SK-MEL-5 (cell line): ENCODE data around the gene DCAF17. TPM values are rescaled to one million over a fixed set of nuclear protein-coding genes. Genes with fewer than 3 reads are reported as not detected.
A peak's percentile ranks its signal among the peaks of the same experiment; 100 is the strongest.

Experiments
- DNase-seq: peaks from one replicate; pipeline ENCODE4 v3.0.0-alpha.2; 2016; ENCODE audit warnings: low read depth, low spot score
- in situ Hi-C: cut with HindIII; loops from 2 replicates; pipeline ENCODE4 v1.10.0; 2016; ENCODE audit warnings: low sequenced_read_pairs, high pct_unique_total_duplicates, low pct_unique_long_range_greater_than_20kb
- polyA plus RNA-seq, 2 experiments: library from polyadenylated mRNA; depleted of rRNA; stranded (reverse); fragments of >200 nt; gene quantifications; 2 replicates each; pipeline ENCODE4 v1.2.3, GENCODE V29; 2015
- total RNA-seq: library from RNA; depleted of rRNA; stranded (reverse); fragments of >200 nt; shearing (Covaris generic); gene quantifications from 2 replicates; pipeline ENCODE4 v1.2.3, GENCODE V29; 2014; rRNA removed

DCAF17 gene, protein sequence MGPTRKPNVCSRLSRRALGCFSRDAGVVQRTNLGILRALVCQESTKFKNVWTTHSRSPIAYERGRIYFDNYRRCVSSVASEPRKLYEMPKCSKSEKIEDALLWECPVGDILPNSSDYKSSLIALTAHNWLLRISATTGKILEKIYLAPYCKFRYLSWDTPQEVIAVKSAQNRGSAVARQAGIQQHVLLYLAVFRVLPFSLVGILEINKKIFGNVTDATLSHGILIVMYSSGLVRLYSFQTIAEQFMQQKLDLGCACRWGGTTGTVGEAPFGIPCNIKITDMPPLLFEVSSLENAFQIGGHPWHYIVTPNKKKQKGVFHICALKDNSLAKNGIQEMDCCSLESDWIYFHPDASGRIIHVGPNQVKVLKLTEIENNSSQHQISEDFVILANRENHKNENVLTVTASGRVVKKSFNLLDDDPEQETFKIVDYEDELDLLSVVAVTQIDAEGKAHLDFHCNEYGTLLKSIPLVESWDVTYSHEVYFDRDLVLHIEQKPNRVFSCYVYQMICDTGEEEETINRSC
- total RNA-seq, result 14.6 and 17.6 TPM in 2 replicates
- polyA plus RNA-seq (2015; cell fraction: cytosol; rRNA removed), result 7.4 and 11.7 TPM in 2 replicates
- polyA plus RNA-seq (2015; cell fraction: nucleus; rRNA removed), result 38.1 and 46.9 TPM in 2 replicates

DNA sequence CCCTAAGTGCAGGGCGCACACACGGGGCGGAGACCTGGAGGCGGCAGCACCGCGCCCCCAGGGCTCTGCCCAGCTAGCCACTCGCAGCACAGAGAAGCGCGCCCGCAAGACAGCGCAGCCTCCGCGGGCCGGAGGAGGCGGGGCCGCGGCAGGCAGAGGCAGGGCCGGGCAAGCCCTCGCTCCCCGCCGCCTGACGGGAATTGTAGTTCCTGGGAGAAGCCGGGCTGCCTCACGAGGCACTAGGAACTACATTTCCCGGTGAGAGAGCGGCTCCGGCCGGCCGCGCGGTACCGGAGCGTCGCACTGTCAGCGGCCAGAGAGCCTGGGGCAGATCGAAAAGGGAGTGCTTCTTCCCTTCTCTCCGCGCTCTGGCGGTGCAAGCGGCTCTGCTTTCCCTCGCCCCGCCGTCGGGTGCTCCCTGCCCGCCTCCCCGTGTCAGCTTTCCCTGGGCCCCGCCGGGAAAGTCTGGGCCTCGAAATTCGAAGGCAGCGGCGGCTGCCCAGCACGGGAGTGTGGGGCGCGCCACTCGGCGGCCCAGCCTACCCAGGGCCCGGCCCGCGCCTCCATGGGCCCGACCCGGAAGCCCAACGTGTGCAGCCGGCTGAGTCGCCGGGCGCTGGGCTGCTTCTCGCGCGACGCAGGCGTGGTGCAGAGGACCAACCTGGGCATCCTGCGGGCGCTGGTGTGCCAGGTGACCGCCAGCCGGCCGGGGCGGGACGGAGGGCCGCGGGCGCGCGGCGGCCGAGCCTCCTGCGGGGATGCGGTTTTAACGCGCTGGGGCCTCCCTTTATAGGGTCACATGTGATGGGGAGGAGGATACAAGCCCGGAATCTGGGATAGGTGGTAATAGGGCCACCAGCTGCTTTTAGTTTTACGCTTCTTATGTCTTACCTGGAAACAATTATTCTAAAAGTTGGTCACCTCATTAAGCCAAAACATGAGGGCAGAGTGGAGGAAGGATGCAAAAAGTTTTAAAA lies at the start of gene DCAF17:
Gene DCAF17 (plus strand): TSS at position 214 of the 977 bp plus-strand sequence. CDS start 352 bp downstream, at position 566.
- DNase-seq, result peak; percentile 95
- in situ Hi-C loops, result no loop called here

DNA sequence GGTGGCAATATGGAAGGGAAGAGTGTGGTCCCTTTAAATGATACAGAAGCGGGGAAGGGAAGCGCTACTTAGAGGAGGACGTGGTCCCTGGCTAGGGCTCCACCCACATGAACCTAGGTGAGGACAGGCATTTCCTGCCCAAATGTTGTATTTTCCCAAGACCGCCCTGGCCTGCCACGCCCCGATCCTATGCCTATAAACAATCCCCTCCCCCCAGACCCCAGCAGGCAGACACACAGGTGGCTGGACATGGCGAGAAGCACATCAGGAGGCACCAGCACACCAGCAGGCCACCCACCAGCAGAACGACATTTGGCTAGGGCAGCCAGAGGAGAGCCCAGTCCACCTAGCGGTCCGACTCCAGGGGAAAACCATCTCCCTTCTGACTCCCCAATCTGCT lies 47.4 kb upstream of the DCAF17 start:
- in situ Hi-C loops, result no loop called here
- DNase-seq, result no peak

DNA sequence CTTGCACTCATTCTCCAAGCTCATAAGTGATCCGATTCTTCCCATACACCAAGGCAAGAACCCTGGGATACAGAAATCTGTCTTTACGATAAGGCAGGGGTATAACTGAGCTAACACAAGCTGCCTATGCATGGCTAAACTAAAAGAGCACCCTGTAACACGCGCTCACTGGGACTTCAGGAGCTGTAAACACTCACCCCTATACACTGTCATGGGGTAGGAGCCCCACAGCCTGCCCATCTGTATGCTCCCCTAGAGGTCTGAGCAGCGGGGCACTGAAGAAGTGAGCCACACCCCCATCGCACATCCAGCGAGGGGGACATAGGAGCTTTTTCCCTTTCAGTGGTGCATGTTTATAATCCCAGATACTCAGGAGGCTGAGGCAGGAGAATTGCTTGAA lies 47.0 kb upstream of the DCAF17 start:
- in situ Hi-C loops, result no loop called here
- DNase-seq, result no peak

- in situ Hi-C loops, result no loop called here
- no peak for DNase-seq
These were observed 44.7 kb upstream of the DCAF17 start for GRCh38 chr2:171389325-171389724.

GRCh38 chr2:171389780-171390179 lies 44.2 kb upstream of the DCAF17 start:
- no peak for DNase-seq
- in situ Hi-C loops, result no loop called here

- in situ Hi-C loops, result no loop called here
- DNase-seq, result no peak
These were observed 43.0 kb upstream of the DCAF17 start for GRCh38 chr2:171390941-171391516.

GRCh38 chr2:171391532-171391931 lies 42.5 kb upstream of the DCAF17 start:
- no peak for DNase-seq
- in situ Hi-C loops, result no loop called here

GRCh38 chr2:171393487-171393886 lies 40.5 kb upstream of the DCAF17 start:
- no peak for DNase-seq
- in situ Hi-C loops, result no loop called here

- in situ Hi-C loops, result no loop called here
These were observed 39.8 kb upstream of the DCAF17 start for GRCh38 chr2:171394164-171394740.

DNA sequence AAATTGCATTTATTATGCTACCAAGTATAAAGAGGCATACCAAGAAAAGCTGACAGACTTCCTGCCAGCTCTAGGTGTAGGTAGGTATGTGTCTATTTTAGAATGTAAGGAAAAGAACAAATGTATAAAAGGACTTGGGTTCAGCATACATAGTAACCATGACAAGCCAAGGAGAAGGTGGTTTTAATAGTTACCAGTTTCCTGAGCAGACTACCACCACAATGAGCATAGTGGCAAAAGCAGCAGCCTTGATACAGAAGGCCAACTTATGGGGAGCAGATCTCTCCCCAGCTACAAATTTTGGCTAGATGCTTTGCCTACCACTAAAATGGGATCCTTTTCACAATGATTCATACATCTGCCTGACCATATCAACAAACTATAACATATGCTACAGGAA lies 34.7 kb upstream of the DCAF17 start:
- in situ Hi-C loops, result no loop called here
- DNase-seq, result no peak

More at GRCh38 chr2:171394164-171394740, 39.8 kb upstream of the DCAF17 start:
- DNase-seq, result no peak

GRCh38 chr2:171400395-171400794 lies 33.6 kb upstream of the DCAF17 start:
- in situ Hi-C loops, result no loop called here
- no peak for DNase-seq

- DNase-seq, result no peak
- in situ Hi-C loops, result no loop called here
These were observed 32.1 kb upstream of the DCAF17 start for GRCh38 chr2:171401947-171402346.

DNA sequence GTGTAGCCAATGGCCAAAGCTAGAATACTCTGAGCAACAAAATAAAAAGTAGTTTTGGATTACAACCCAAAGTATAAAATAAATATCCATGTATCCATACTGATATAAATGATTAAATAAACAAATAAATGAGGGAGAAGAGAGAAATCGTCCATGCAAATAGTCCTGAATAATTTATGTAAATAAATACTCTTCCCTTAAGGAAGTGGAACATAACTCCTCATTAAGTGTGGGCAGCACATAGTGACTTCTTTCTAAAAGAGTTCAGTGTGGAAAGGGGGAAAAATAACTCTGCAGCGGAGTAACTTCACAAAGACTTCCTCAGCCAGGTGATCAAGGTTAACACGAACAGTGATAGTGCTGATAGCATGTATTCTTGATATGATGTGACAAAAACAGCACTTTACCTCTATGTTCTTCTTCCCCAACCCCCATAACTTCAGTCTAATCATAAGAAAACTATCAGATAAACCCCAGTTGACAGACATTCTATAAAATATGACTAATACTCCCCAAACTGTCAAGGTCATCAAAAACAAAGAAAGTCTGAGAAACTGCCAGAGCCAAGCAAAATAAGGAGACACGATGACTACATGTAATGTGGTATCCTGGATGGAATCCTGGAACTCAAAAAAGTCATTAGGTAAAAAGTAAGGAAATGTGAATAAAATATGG lies 31.0 kb upstream of the DCAF17 start:
- in situ Hi-C loops, result no loop called here
- DNase-seq, result no peak

GRCh38 chr2:171404261-171404660 lies 29.8 kb upstream of the DCAF17 start:
- in situ Hi-C loops, result no loop called here
- DNase-seq, result no peak

DNA sequence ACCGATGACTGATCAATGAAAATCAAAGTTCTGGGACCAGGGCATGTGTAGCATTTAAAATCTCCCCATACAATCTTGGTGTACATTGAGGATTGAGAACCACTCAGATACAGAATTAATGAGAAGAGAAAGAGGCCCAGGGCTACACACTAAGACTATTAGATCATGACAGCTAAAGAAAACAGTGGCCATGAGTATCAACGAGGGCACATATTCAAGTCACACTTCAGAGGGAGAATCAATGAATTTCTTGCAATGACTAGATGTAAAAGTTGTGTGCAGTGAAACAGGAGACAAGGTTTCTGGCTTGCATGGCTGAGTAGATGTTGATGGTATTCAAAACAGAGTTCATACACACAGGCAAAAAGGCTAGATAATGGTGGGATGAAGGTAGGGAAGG lies 29.3 kb upstream of the DCAF17 start:
- in situ Hi-C loops, result no loop called here
- no peak for DNase-seq

GRCh38 chr2:171405546-171405945 lies 28.5 kb upstream of the DCAF17 start:
- in situ Hi-C loops, result no loop called here
- DNase-seq, result no peak

GRCh38 chr2:171406044-171406443 lies 28.0 kb upstream of the DCAF17 start:
- DNase-seq, result no peak
- in situ Hi-C loops, result no loop called here
